IMR-90 (cell line): ENCODE results near the gene NOL4L. TPM values are rescaled to one million over a fixed set of nuclear protein-coding genes. Genes with fewer than 3 reads are reported as not detected.

Source experiments
- ATAC-seq: fragments of 200-7000 bp; cut with Tn5 transposase; 2 replicates; pipeline ENCODE4 v1.9.1; 2020; ENCODE audit warnings: low read depth, mild to moderate bottlenecking, moderate library complexity
- BruUV-seq: library from RNA; stranded (reverse); fragments of 400-500 nt; replicated peaks from 2 replicates; lab custom pipeline; 2021; lab: Mats Ljungman, UMichigan
- CTCF ChIA-PET: fragments of 300-600 bp; formaldehyde crosslinking; extraction: SDS; loops from one replicate; lab custom pipeline; 2021; ENCODE audit warnings: antibody characterized with exemption; lab: Yijun Ruan, JAX
- POLR2A ChIA-PET: fragments of 300-600 bp; sonication (Branson Sonifier 250); formaldehyde crosslinking; loops from one replicate; lab custom pipeline; 2022; ENCODE audit warnings: antibody characterized with exemption; ENCODE audit not compliant: unreplicated experiment; lab: Charles Lee
- DNase-seq: peaks from one replicate; pipeline ENCODE4 v3.0.0; 2013
- H2AFZ ChIP-seq: replicated peaks from 2 replicates; pipeline ENCODE3; 2013; ENCODE audit warnings: low read length, mild to moderate bottlenecking; ENCODE audit not compliant: poor library complexity
- H2AK5ac ChIP-seq: 2 replicates; pipeline ENCODE4 v1.6.1; 2013; ENCODE audit warnings: low read depth, low read length, inconsistent platforms
- H2AK9ac ChIP-seq: replicated peaks from 2 replicates; pipeline ENCODE3; 2013; ENCODE audit warnings: mild to moderate bottlenecking, low read depth, low read length, moderate library complexity; ENCODE audit not compliant: poor library complexity
- H2BK120ac ChIP-seq: 2 replicates; pipeline ENCODE4 v1.6.1; 2013; ENCODE audit warnings: low read depth, low read length, inconsistent platforms
- H2BK15ac ChIP-seq: 3 replicates; pipeline ENCODE4 v1.6.1; 2013; ENCODE audit warnings: low read depth, low read length, inconsistent platforms
- H2BK20ac ChIP-seq: 2 replicates; pipeline ENCODE4 v1.6.1; 2013; ENCODE audit warnings: low read depth, mild to moderate bottlenecking, inconsistent platforms, low read length, moderate library complexity
- H2BK5ac ChIP-seq: 2 replicates; pipeline ENCODE4 v1.6.1; 2013; ENCODE audit warnings: mild to moderate bottlenecking, low read depth, low read length, inconsistent platforms; ENCODE audit not compliant: poor library complexity, severe bottlenecking
- H3K14ac ChIP-seq: replicated peaks from 2 replicates; pipeline ENCODE4 v1.6.1; 2013; ENCODE audit warnings: low read depth, low read length, inconsistent platforms
- H3K18ac ChIP-seq: 2 replicates; pipeline ENCODE4 v1.6.1; 2013; ENCODE audit warnings: low read depth, low read length, control low read depth
- H3K23ac ChIP-seq: 2 replicates; pipeline ENCODE4 v1.6.1; 2013; ENCODE audit warnings: low read depth, low read length, inconsistent platforms
- H3K27ac ChIP-seq: 2 replicates; pipeline ENCODE4 v1.5.1; 2013; ENCODE audit warnings: mild to moderate bottlenecking, control low read depth, low read length; ENCODE audit not compliant: insufficient read depth
- H3K27me3 ChIP-seq: 2 replicates; pipeline ENCODE4 v1.6.1; 2013; ENCODE audit warnings: low read length; ENCODE audit not compliant: control insufficient read depth, insufficient read depth
- H3K36me3 ChIP-seq: 2 replicates; pipeline ENCODE4 v1.6.1; 2013; ENCODE audit warnings: low read length, mixed read lengths; ENCODE audit not compliant: control insufficient read depth, insufficient read depth
- H3K4ac ChIP-seq: 2 replicates; pipeline ENCODE4 v1.6.1; 2013; ENCODE audit warnings: low read depth, low read length, inconsistent platforms
- H3K4me1 ChIP-seq: 2 replicates; pipeline ENCODE4 v1.6.1; 2013; ENCODE audit warnings: low read length, mixed read lengths; ENCODE audit not compliant: control insufficient read depth, insufficient read depth
- H3K4me2 ChIP-seq: 2 replicates; pipeline ENCODE4 v1.6.1; 2013; ENCODE audit warnings: low read depth, mild to moderate bottlenecking, control low read depth, low read length, moderate library complexity
- H3K4me3 ChIP-seq: 2 replicates; pipeline ENCODE4 v1.5.1; 2013; ENCODE audit warnings: low read depth, mild to moderate bottlenecking, control low read depth, low read length, moderate library complexity; ENCODE audit not compliant: insufficient read depth
- H3K56ac ChIP-seq: 2 replicates; pipeline ENCODE4 v1.6.1; 2013; ENCODE audit warnings: low read length, inconsistent platforms; ENCODE audit not compliant: insufficient read depth; ENCODE audit errors: extremely low read depth
- H3K79me1 ChIP-seq, 2 experiments: 2 replicates each; pipeline ENCODE4 v1.6.1; 2013; ENCODE audit warnings: low read length in 2 of 2, inconsistent platforms in 1 of 2, low read depth in 1 of 2
- H3K9ac ChIP-seq: 2 replicates; pipeline ENCODE4 v1.6.1; 2013; ENCODE audit warnings: low read depth, low read length, control low read depth
- H3K9me1 ChIP-seq: 2 replicates; pipeline ENCODE4 v1.6.1; 2013; ENCODE audit warnings: low read length, inconsistent platforms; ENCODE audit not compliant: insufficient read depth
- H3K9me3 ChIP-seq: 2 replicates; pipeline ENCODE4 v1.6.1; 2013; ENCODE audit warnings: low read length; ENCODE audit not compliant: control insufficient read depth, insufficient read depth
- H4K20me1 ChIP-seq: 2 replicates; pipeline ENCODE4 v1.6.1; 2013; ENCODE audit warnings: low read length, inconsistent platforms; ENCODE audit not compliant: insufficient read depth
- H4K5ac ChIP-seq: 2 replicates; pipeline ENCODE4 v1.6.1; 2013; ENCODE audit warnings: mild to moderate bottlenecking, low read depth, low read length, control low read depth
- H4K8ac ChIP-seq, 2 experiments: 2 replicates each; pipeline ENCODE4 v1.6.1; 2013; ENCODE audit warnings: low read depth in 2 of 2, low read length in 2 of 2, control low read depth in 1 of 2, inconsistent platforms in 1 of 2
- H4K91ac ChIP-seq: 2 replicates; pipeline ENCODE4 v1.6.1; 2013; ENCODE audit warnings: low read depth, low read length, inconsistent platforms; ENCODE audit not compliant: insufficient read depth
- BHLHE40 ChIP-seq: fragments of 150-350 bp; IDR thresholded peaks from 2 replicates; pipeline ENCODE4 v1.6.1; 2016; ENCODE audit warnings: mild to moderate bottlenecking, low read depth, low read length
- CEBPB ChIP-seq: IDR thresholded peaks from 2 replicates; pipeline ENCODE4 v1.6.1; 2012; ENCODE audit warnings: low read depth, low read length, improper control_type of control experiment
- MAFK ChIP-seq: IDR thresholded peaks from 2 replicates; pipeline ENCODE4 v1.6.1; 2012; ENCODE audit warnings: low read depth, low read length, improper control_type of control experiment
- MAZ ChIP-seq: IDR thresholded peaks from 2 replicates; pipeline ENCODE4 v1.6.1; 2012; ENCODE audit warnings: low read depth, mild to moderate bottlenecking, low read length, improper control_type of control experiment, moderate library complexity, borderline replicate concordance
- MXI1 ChIP-seq: IDR thresholded peaks from 2 replicates; pipeline ENCODE4 v1.6.1; 2012; ENCODE audit warnings: low read depth, mild to moderate bottlenecking, low read length, moderate library complexity, borderline replicate concordance
- POLR2A ChIP-seq: IDR thresholded peaks from 2 replicates; pipeline ENCODE4 v1.6.1; 2012; ENCODE audit warnings: mild to moderate bottlenecking, low read depth, low read length
- RAD21 ChIP-seq: IDR thresholded peaks from 2 replicates; pipeline ENCODE4 v1.6.1; 2012; ENCODE audit warnings: low read length, improper control_type of control experiment
- RCOR1 ChIP-seq: IDR thresholded peaks from 2 replicates; pipeline ENCODE4 v1.6.1; 2012; ENCODE audit warnings: mild to moderate bottlenecking, low read length, improper control_type of control experiment; ENCODE audit not compliant: insufficient replicate concordance
- RFX5 ChIP-seq: IDR thresholded peaks from 2 replicates; pipeline ENCODE4 v1.8.0; 2012; ENCODE audit warnings: low read depth, mild to moderate bottlenecking, low read length, moderate library complexity
- WGBS, 2 experiments: methylation state at CpG; one replicate each; pipeline versions ENCODE4 v1.1.5 to v1.1.7; 2013; ENCODE audit warnings: missing lambda C conversion rate in 2 of 2; ENCODE audit not compliant: insufficient read length in 1 of 2; ENCODE audit errors: extremely low coverage in 2 of 2; 5-methylcytosine and 5-hydroxymethylcytosine counted together
- dilution Hi-C: fragments of 300-500 bp; cut with HindIII; formaldehyde crosslinking; loops from one replicate; pipeline ENCODE4 v1.14.3; 2018; ENCODE audit warnings: low sequenced_read_pairs; ENCODE audit not compliant: unreplicated experiment
- in situ Hi-C: fragments of 300-500 bp; cut with MboI; formaldehyde crosslinking; loops from 3 replicates; pipeline ENCODE4 v1.14.3; 2019; ENCODE audit warnings: low sequenced_read_pairs, inconsistent platforms, mixed read lengths
- intact Hi-C: fragments of 100-400 bp; cut with micrococcal nuclease; formaldehyde crosslinking; loops from 2 replicates; pipeline ENCODE4 v1.10.0; 2022
- polyA plus RNA-seq, 3 experiments: library from polyadenylated mRNA; depleted of rRNA; stranded (reverse); fragments of >200 nt; gene quantifications; 2 replicates each; pipeline ENCODE4 v1.2.3, GENCODE V29; 2012; ENCODE audit warnings: low replicate concordance in 1 of 3
- total RNA-seq: library from RNA; depleted of rRNA; stranded (reverse); fragments of >200 nt; gene quantifications from 2 replicates; pipeline ENCODE4 v1.2.3, GENCODE V29; 2012
- TF ChIP-seq, protein P1 (sequence below): conservative IDR thresholded peaks from 2 replicates; pipeline ENCODE4 v1.5.1; 2012; ENCODE audit warnings: mild to moderate bottlenecking, low read depth, low read length, improper control_type of control experiment

NOL4L gene
- total and polyA plus RNA-seq, 2 of the 4 experiments (the other 2 are of a cell fraction), result 4.7 to 13.3 TPM

DNA sequence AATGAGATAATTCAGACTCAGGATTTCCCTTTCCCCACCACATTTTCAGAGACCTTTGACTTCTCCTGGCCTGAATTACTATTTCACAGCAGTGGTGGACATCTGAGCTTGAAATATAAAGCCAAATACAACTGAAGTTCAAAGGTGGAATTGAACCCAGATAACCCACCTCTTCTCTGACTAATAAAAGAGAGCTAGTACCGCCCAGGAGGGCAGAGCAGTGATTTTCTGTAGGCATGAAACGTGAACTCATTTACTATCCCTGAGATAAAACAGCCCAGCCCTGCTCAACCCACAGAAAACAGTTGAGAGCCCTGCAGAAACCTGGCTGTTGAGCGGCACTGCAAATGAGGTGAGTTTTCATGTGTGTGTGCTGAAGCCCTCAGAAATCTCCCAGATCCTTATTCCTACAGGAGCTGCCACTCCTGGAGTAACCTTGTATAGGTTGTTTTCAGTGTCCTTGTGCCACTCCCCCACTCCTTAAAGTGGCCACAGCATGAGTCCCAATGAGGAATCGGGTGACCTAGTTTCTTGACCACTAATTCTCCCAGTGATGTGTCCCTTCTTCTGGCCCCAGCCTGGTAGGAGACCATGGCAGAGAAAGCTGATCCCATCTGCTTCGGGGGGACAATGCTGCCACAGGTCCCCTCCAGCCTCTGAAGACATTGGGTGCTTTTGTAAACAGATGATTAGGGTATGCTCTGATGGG lies 99.2 kb downstream of the NOL4L start (continued):
- no peak for TF ChIP-seq RCOR1

DNA sequence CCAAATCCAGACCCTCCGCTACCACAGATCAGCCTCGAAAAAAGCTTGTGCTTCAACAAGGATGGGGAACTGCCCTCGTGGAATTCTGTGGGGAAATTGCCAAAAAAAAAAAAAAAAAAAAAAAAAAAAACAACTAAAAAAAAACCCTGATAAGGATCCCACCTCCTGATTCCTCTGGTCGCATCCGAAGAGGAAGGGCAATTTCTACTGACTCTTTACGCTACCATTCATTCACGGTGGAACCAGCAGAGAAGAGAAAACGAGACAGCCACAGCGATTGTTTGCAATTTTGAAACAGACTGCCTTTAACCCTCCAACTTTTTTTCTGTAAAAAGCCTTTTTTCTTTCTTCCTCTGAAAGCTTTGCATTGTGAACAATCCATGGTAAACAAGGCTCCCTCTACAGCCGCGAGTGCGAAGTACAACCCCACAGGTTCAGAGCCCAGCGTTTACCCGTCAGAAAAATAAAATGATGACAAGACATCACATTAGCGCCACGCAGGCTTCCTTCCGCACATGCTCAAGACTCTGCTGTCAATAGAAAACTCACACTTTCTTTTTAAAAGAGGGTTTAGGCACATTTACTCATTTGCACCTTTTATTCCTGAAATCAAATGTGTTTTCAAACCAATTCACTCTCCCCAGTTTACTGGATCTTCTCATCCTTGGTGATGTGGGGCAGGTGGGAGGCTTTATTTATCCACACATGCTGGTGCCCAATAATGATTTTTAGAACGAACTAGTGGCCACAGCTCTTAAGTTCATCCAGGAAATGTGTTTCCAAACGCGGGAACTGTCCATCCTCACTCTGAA lies 100.0 kb downstream of the NOL4L start:
- BruUV-seq, result no TSS peak
- H3K9me1 ChIP-seq, result peaks cover 3% of the 10 kb centered on the region
- in situ Hi-C loops, result loop anchor here (25.0 kb wide), 1 partner anchor 648 kb away; the partner anchor contains the start of gene FOXS1
- TF ChIP-seq BHLHE40 (0 out of 2 replicates have a peak, but pooled peaks have one; percentile 18), POLR2A (no peak), RFX5 (no peak), RAD21 (peak; percentile 70), MAFK (peak; percentile 47; the same call in 1 of the 2 replicates), MAZ (no peak), CEBPB (no peak), MXI1 (peak; percentile 44; the same call in 1 of the 2 replicates), RCOR1 (no peak)
- TF ChIP-seq, protein P1, sequence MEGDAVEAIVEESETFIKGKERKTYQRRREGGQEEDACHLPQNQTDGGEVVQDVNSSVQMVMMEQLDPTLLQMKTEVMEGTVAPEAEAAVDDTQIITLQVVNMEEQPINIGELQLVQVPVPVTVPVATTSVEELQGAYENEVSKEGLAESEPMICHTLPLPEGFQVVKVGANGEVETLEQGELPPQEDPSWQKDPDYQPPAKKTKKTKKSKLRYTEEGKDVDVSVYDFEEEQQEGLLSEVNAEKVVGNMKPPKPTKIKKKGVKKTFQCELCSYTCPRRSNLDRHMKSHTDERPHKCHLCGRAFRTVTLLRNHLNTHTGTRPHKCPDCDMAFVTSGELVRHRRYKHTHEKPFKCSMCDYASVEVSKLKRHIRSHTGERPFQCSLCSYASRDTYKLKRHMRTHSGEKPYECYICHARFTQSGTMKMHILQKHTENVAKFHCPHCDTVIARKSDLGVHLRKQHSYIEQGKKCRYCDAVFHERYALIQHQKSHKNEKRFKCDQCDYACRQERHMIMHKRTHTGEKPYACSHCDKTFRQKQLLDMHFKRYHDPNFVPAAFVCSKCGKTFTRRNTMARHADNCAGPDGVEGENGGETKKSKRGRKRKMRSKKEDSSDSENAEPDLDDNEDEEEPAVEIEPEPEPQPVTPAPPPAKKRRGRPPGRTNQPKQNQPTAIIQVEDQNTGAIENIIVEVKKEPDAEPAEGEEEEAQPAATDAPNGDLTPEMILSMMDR, result peak; percentile 85

More for the DNA sequence above, 100.0 kb downstream of the NOL4L start:
- dilution Hi-C loops (no loop called here), intact Hi-C loops (loop anchor here (1.0 kb wide), 1 partner anchor 148 kb away; no protein-coding TSS in a partner anchor)
- H3K18ac ChIP-seq, result peak overlapping the region; percentile 68
- peak overlapping the region; percentile 86 for H2BK5ac ChIP-seq
- peak overlapping the region; percentile 92 for H3K4me2 ChIP-seq
- H3K4me1 ChIP-seq, result peaks cover 7% of the 10 kb centered on the region; the same call in 1 of the 2 replicates
- WGBS, 2 experiments, result 5% methylated on average over 7 of the region's 20 CpGs; no CpG with 5 or more reads in 1 of the 2 experiments
- H2AK9ac ChIP-seq, result peak overlapping the region; percentile 86
- CTCF ChIA-PET, result interaction anchor here (0.6 to 0.7 kb wide), 2 partner anchors 128 to 294 kb away, joined by 5 to 6 read pairs; no protein-coding TSS in a partner anchor
- peak overlapping the region; percentile 81 for H2BK20ac ChIP-seq
- H3K9ac ChIP-seq, result peak overlapping the region; percentile 68
- H3K9me3 ChIP-seq, result no peaks in the 10 kb centered on the region
- peak overlapping the region; percentile 54 for H3K4me3 ChIP-seq
- H3K27me3 ChIP-seq, result no peaks in the 10 kb centered on the region; the same call in 1 of the 2 replicates
- H4K20me1 ChIP-seq, result peaks cover 16% of the 10 kb centered on the region
- ATAC-seq, result peak; percentile 40
- POLR2A ChIA-PET, result interaction anchor here (1.1 kb wide), 1 partner anchor 15 kb away, joined by 5 read pairs; no protein-coding TSS in a partner anchor
- peak overlapping the region; percentile 63 for H2BK120ac ChIP-seq
- H4K5ac ChIP-seq, result 0 out of 2 replicates have a peak overlapping the region, but pooled peaks have one; percentile 42
- H3K56ac ChIP-seq, result peak overlapping the region; percentile 65
- peaks cover 5 to 24% of the 10 kb centered on the region in 2 experiments; a peak in 2 of 4 replicates for H3K79me1 ChIP-seq
- H3K14ac ChIP-seq, result peak overlapping the region; percentile 64; the same call in 1 of the 2 replicates
- H2AFZ ChIP-seq, result peak overlapping the region; percentile 83
- H3K27ac ChIP-seq, result peak overlapping the region; percentile 68
- peak overlapping the region in 1 of 2 experiments; percentile 83; a peak in 3 of 4 replicates for H4K8ac ChIP-seq
- peak overlapping the region; percentile 64; the same call in 1 of the 3 replicates for H2BK15ac ChIP-seq
- no peak overlapping the region for H2AK5ac ChIP-seq
- H3K4ac ChIP-seq, result peak overlapping the region; percentile 72
- no peaks in the 10 kb centered on the region; the same call in 1 of the 2 replicates for H3K36me3 ChIP-seq
- H3K23ac ChIP-seq, result peak overlapping the region; percentile 84
- peak; percentile 83 for DNase-seq
- peak overlapping the region; percentile 57 for H4K91ac ChIP-seq
